Effector memory CD8-positive, alpha-beta T cell (primary cell): ENCODE results near the gene NELL1.

Source experiments
- ATAC-seq: fragments of 150-1000 bp; cut with Tn5 transposase; replicated peaks from 2 replicates; pipeline ENCODE4 v1.10.0; 2021; ENCODE audit warnings: mild to moderate bottlenecking, moderate library complexity
- DNase-seq, 3 experiments: peaks; one replicate each; pipeline ENCODE4 v3.0.0; 2021
- H3K27ac Mint-ChIP-seq, 2 donors: one replicate each; pipeline ENCODE4 v1.8.0; 2022; ENCODE audit warnings: mild to moderate bottlenecking in 2 of 2, mixed read lengths in 2 of 2, moderate library complexity in 2 of 2
- H3K27me3 Mint-ChIP-seq, 2 donors: one replicate each; pipeline ENCODE4 v1.8.0; 2022; ENCODE audit warnings: mixed read lengths in 2 of 2
- H3K36me3 Mint-ChIP-seq: one replicate; pipeline ENCODE4 v1.8.0; 2022; ENCODE audit warnings: mild to moderate bottlenecking, moderate library complexity, mixed read lengths; ENCODE audit not compliant: insufficient read depth
- H3K4me1 Mint-ChIP-seq, 2 donors: one replicate each; pipeline ENCODE4 v1.8.0; 2022; ENCODE audit warnings: low read depth in 2 of 2, mixed read lengths in 2 of 2
- H3K4me3 Mint-ChIP-seq, 2 donors: one replicate each; pipeline ENCODE4 v1.8.0; 2022; ENCODE audit warnings: mild to moderate bottlenecking in 2 of 2, mixed read lengths in 2 of 2, moderate library complexity in 2 of 2
- H3K9me3 Mint-ChIP-seq, 2 donors: one replicate each; pipeline ENCODE4 v1.8.0; 2022; ENCODE audit warnings: mixed read lengths in 2 of 2

Gene NELL1

DNA sequence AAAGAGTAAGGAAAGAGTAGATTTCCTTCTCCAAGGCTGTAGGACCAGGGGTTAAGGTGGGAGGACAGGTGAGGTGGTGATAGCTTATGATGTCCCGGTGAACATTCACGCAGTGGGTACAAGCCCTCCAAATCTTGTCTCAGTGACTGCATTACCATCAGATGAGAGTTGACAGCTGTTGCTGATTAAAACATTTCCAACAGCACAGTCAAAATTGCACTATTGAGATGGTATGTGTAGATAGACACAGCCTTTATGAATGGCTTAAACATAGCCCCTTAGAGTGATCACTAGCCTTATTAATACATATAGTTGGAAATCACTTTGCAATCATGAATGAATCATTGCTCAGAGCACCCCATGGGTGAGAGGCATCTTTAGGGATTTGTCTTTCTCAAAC is 7.3 kb downstream of the NELL1 start:
- peaks cover 13 to 41% of the 10 kb centered on the region in 2 donors for H3K27me3 Mint-ChIP-seq
- no peak overlapping the region for H3K27ac Mint-ChIP-seq
- no peak overlapping the region for H3K4me3 Mint-ChIP-seq
- H3K9me3 Mint-ChIP-seq, result peaks cover 0 to 2% of the 10 kb centered on the region in 2 donors
- no peak for DNase-seq
- H3K36me3 Mint-ChIP-seq, result no peaks in the 10 kb centered on the region
- no peaks in the 10 kb centered on the region for H3K4me1 Mint-ChIP-seq
- ATAC-seq, result no peak

- no peak for ATAC-seq
- H3K4me3 Mint-ChIP-seq, result no peak overlapping the region
- no peak for DNase-seq
- no peaks in the 10 kb centered on the region for H3K36me3 Mint-ChIP-seq
- no peaks in the 10 kb centered on the region for H3K4me1 Mint-ChIP-seq
- H3K27ac Mint-ChIP-seq, result no peak overlapping the region
- H3K27me3 Mint-ChIP-seq, result no peaks in the 10 kb centered on the region
- H3K9me3 Mint-ChIP-seq, result no peaks in the 10 kb centered on the region
Measured at GRCh38 chr11:20688761-20689160, 19.4 kb downstream of the NELL1 start.

- no peak for DNase-seq
- no peak overlapping the region for H3K27ac Mint-ChIP-seq
- H3K36me3 Mint-ChIP-seq, result no peaks in the 10 kb centered on the region
- no peaks in the 10 kb centered on the region for H3K27me3 Mint-ChIP-seq
- peaks cover 3 to 7% of the 10 kb centered on the region in 2 donors for H3K9me3 Mint-ChIP-seq
- no peaks in the 10 kb centered on the region for H3K4me1 Mint-ChIP-seq
- ATAC-seq, result no peak
- H3K4me3 Mint-ChIP-seq, result no peak overlapping the region
Measured at GRCh38 chr11:20707876-20708275, 38.5 kb downstream of the NELL1 start.

GRCh38 chr11:20712912-20713311 is 43.5 kb downstream of the NELL1 start:
- no peaks in the 10 kb centered on the region for H3K27me3 Mint-ChIP-seq
- H3K4me1 Mint-ChIP-seq, result no peaks in the 10 kb centered on the region
- DNase-seq (no peak), ATAC-seq (no peak)
- no peaks in the 10 kb centered on the region for H3K9me3 Mint-ChIP-seq
- no peaks in the 10 kb centered on the region for H3K36me3 Mint-ChIP-seq
- no peak overlapping the region for H3K27ac Mint-ChIP-seq
- no peak overlapping the region for H3K4me3 Mint-ChIP-seq

DNA sequence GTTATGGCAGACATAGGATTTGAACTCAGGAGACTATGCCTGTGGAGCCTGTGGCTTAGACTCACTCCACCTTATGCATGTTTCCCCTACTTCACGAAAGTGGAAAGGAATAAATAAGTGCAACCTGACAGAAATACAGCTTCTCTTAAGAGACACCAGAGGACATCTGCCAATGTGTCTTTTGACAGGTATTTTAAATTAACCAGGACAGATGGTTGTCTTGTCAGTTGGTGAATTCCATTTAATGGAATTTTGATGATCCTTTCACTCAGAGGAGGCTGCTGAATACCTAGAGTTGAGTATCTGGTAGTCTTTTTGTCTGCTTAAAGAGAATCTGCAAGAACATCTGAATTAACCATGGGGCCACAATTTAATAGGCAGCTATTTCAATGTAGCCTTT is 46.1 kb downstream of the NELL1 start:
- no peak for ATAC-seq
- no peaks in the 10 kb centered on the region for H3K4me1 Mint-ChIP-seq
- no peak for DNase-seq
- H3K9me3 Mint-ChIP-seq, result no peaks in the 10 kb centered on the region
- no peak overlapping the region for H3K27ac Mint-ChIP-seq
- no peaks in the 10 kb centered on the region for H3K36me3 Mint-ChIP-seq
- no peak overlapping the region for H3K4me3 Mint-ChIP-seq
- H3K27me3 Mint-ChIP-seq, result no peaks in the 10 kb centered on the region

DNA sequence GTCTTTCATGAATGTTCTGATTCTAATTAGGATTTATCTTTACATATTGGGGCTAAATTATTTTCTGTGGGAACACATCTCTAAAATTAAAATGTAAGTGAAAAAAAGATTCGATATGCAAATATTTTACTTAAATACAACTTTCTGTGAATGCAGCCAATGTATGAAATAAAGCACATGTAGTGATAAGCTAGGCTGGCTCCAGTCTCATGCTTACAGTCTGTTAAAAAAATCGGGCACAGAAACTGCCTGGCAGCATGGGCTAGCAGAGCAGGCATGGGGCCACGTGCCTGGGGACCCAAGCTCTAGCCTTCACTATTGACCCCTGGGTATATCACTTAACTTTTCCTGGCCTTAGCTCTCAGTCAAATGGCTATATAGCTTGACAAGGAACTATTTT is 46.5 kb downstream of the NELL1 start:
- no peak for DNase-seq
- H3K4me3 Mint-ChIP-seq, result no peak overlapping the region
- no peaks in the 10 kb centered on the region for H3K36me3 Mint-ChIP-seq
- no peak overlapping the region for H3K27ac Mint-ChIP-seq
- H3K4me1 Mint-ChIP-seq, result no peaks in the 10 kb centered on the region
- no peak for ATAC-seq
- H3K9me3 Mint-ChIP-seq, result no peaks in the 10 kb centered on the region
- H3K27me3 Mint-ChIP-seq, result no peaks in the 10 kb centered on the region

GRCh38 chr11:20719821-20720220 is 50.4 kb downstream of the NELL1 start:
- ATAC-seq (no peak), DNase-seq (no peak)
- Mint-ChIP-seq H3K4me1 (no peaks in the 10 kb centered on the region), H3K36me3 (no peaks in the 10 kb centered on the region), H3K27me3 (no peaks in the 10 kb centered on the region), H3K4me3 (no peak overlapping the region), H3K9me3 (peaks cover 6 to 14% of the 10 kb centered on the region in 2 donors), H3K27ac (no peak overlapping the region)

- DNase-seq (no peak), ATAC-seq (no peak)
- Mint-ChIP-seq H3K27me3 (no peaks in the 10 kb centered on the region), H3K4me3 (no peak overlapping the region), H3K27ac (no peak overlapping the region), H3K9me3 (peaks cover 9 to 16% of the 10 kb centered on the region in 2 donors), H3K36me3 (no peaks in the 10 kb centered on the region), H3K4me1 (no peaks in the 10 kb centered on the region)
Measured at GRCh38 chr11:20723366-20723765, 54.0 kb downstream of the NELL1 start.

DNA sequence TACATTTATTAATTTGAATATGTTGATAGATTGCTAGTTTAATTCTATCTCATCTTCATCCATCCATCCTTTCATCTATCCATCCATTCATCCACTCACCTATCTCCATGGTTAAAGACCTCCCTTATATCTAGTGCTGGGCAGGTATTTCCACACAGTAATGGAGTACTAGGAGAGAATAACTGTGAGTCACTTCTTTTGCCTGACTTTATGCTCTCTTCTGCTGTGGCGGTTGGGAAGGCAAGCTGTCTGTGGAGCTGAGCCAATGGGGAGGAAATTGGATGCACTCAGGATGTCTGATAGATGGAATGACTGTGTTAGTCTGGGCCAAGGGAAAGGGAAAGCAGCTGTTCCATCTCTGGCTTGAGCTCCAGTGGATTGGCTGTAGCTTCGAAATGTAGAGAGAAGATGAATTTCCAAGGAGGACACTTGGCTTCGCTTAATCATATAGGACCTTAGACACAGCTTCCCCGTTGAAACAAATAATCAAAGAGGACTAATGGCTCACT is 60.3 kb downstream of the NELL1 start:
- H3K4me3 Mint-ChIP-seq, result no peak overlapping the region
- no peak for ATAC-seq
- no peaks in the 10 kb centered on the region for H3K4me1 Mint-ChIP-seq
- H3K27ac Mint-ChIP-seq, result no peak overlapping the region
- no peaks in the 10 kb centered on the region for H3K27me3 Mint-ChIP-seq
- H3K36me3 Mint-ChIP-seq, result no peaks in the 10 kb centered on the region
- peaks cover 6 to 10% of the 10 kb centered on the region in 2 donors for H3K9me3 Mint-ChIP-seq
- no peak for DNase-seq

DNA sequence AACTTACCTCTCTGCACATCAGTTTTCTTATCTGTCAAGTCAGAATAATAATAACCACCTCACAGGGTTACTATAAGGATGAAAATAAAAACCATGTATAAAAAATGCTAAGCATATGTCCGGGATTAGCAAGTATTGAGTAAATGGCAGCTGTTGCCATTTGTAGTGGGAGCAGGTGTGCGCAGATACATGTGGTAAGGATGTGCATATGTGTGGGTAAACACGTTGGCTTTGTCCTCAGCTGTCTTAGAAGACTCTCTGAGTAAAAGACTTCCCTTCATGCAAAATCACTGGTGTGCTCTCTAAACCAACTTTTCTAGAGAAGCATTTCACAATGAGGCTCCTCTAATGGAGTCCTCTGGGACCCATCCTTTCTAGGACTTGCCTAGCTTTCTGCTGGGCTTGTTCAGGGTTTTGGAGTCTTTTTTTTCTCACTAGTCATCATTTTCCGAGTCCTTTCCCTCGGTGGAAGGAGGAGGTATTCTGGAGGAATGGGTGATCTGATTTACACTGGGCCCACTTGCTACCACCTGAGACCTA is 62.4 kb downstream of the NELL1 start:
- ATAC-seq (no peak), DNase-seq (no peak)
- Mint-ChIP-seq H3K27me3 (no peaks in the 10 kb centered on the region), H3K27ac (no peak overlapping the region), H3K4me3 (no peak overlapping the region), H3K36me3 (no peaks in the 10 kb centered on the region), H3K4me1 (no peaks in the 10 kb centered on the region), H3K9me3 (peaks cover 6% of the 10 kb centered on the region in 2 donors)

GRCh38 chr11:20739107-20739506 is 69.7 kb downstream of the NELL1 start:
- no peak overlapping the region for H3K27ac Mint-ChIP-seq
- no peak for ATAC-seq
- H3K36me3 Mint-ChIP-seq, result no peaks in the 10 kb centered on the region
- no peaks in the 10 kb centered on the region for H3K27me3 Mint-ChIP-seq
- no peak overlapping the region for H3K4me3 Mint-ChIP-seq
- no peaks in the 10 kb centered on the region for H3K4me1 Mint-ChIP-seq
- H3K9me3 Mint-ChIP-seq, result peaks cover 0 to 7% of the 10 kb centered on the region in 2 donors
- no peak for DNase-seq

DNA sequence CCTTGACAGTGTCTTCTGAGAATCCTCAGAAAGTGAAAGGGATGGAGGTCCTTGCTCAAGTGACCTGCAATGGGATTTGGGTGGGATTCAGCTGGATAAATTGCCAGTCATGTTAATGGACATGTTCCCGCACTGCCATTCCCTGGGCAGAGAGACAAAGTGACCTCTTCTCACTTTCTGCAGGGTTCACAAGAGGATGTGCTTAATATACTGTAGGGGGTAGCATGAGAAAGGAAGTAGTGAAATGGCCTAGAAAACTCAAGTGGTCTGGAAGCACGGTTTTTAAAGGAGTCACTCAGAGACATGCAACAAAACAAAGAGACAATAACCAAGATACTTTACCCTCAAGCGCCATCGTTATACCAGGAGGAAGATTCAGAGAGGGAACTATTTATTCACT is 70.2 kb downstream of the NELL1 start:
- H3K9me3 Mint-ChIP-seq, result peaks cover 0 to 7% of the 10 kb centered on the region in 2 donors
- no peak for ATAC-seq

GRCh38 chr11:20754933-20755332 is 85.5 kb downstream of the NELL1 start:
- no peaks in the 10 kb centered on the region for H3K27me3 Mint-ChIP-seq
- H3K27ac Mint-ChIP-seq, result no peak overlapping the region
- H3K4me3 Mint-ChIP-seq, result no peak overlapping the region
- DNase-seq (no peak), ATAC-seq (no peak)
- peaks cover 4 to 14% of the 10 kb centered on the region in 2 donors for H3K9me3 Mint-ChIP-seq
- no peaks in the 10 kb centered on the region for H3K4me1 Mint-ChIP-seq
- peaks cover 4% of the 10 kb centered on the region for H3K36me3 Mint-ChIP-seq

More for the DNA sequence above, 70.2 kb downstream of the NELL1 start:
- Mint-ChIP-seq H3K4me3 (no peak overlapping the region), H3K27ac (no peak overlapping the region), H3K4me1 (no peaks in the 10 kb centered on the region), H3K27me3 (no peaks in the 10 kb centered on the region), H3K36me3 (no peaks in the 10 kb centered on the region)
- DNase-seq, result no peak

DNA sequence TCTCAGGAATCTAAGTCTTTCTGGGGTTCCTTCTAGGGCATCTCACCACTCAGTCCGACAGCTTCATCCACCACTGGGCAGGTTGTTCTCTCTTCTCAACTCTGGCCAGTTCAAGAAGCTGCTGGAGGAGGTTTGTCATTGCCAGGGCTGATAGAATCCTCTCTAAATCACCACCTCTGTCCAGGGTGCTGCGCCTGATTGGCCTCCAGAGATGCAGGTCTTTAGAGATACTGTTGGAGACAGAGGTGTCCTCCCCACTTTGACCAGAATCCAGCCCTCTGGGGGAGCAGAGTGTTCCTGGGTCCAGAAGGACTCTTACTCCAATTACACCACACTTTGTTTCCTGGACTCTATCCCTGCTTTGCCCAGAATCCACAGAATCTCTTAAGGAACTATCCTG is 90.2 kb downstream of the NELL1 start:
- peaks cover 5 to 31% of the 10 kb centered on the region in 2 donors for H3K9me3 Mint-ChIP-seq
- no peaks in the 10 kb centered on the region for H3K27me3 Mint-ChIP-seq
- no peak for DNase-seq
- H3K4me3 Mint-ChIP-seq, result no peak overlapping the region
- no peak overlapping the region for H3K27ac Mint-ChIP-seq
- no peak for ATAC-seq
- no peaks in the 10 kb centered on the region for H3K4me1 Mint-ChIP-seq
- peaks cover 4% of the 10 kb centered on the region for H3K36me3 Mint-ChIP-seq

- DNase-seq (no peak), ATAC-seq (no peak)
- H3K9me3 Mint-ChIP-seq, result peaks cover 6 to 38% of the 10 kb centered on the region in 2 donors
- H3K4me1 Mint-ChIP-seq, result no peaks in the 10 kb centered on the region
- H3K27ac Mint-ChIP-seq, result no peak overlapping the region
- H3K4me3 Mint-ChIP-seq, result no peak overlapping the region
- H3K36me3 Mint-ChIP-seq, result peaks cover 4% of the 10 kb centered on the region
- no peaks in the 10 kb centered on the region for H3K27me3 Mint-ChIP-seq
Measured at GRCh38 chr11:20760811-20761210, 91.4 kb downstream of the NELL1 start.
